MM.1S (cell line): ENCODE measurements around the gene RASGRP2.

Experiments used
- DNase-seq: peaks from one replicate; pipeline ENCODE4 v3.0.0-alpha.2; 2015
- H2AFZ ChIP-seq: fragments of 300-600 bp; sonication (generic); 2 replicates; pipeline ENCODE4 v1.6.0; 2016; ENCODE audit warnings: antibody characterized with exemption, low read length
- H3F3A ChIP-seq: fragments of 300-600 bp; sonication (generic); 2 replicates; pipeline ENCODE4 v1.6.1; 2016; ENCODE audit warnings: mild to moderate bottlenecking, antibody characterized with exemption, low read length, moderate library complexity, mixed read lengths; ENCODE audit not compliant: insufficient read depth
- H3K27ac ChIP-seq: fragments of 300-600 bp; sonication (generic); 2 replicates; pipeline ENCODE4 v1.5.1; 2016; ENCODE audit warnings: mild to moderate bottlenecking, low read length
- H3K27me3 ChIP-seq: fragments of 300-600 bp; sonication (generic); replicated peaks from 2 replicates; pipeline ENCODE4 v1.6.0; 2016; ENCODE audit warnings: low read length; ENCODE audit not compliant: insufficient read depth
- H3K36me3 ChIP-seq: fragments of 300-600 bp; sonication (generic); replicated peaks from 2 replicates; pipeline ENCODE4 v1.6.1; 2016; ENCODE audit warnings: mild to moderate bottlenecking, low read length, mixed read lengths; ENCODE audit not compliant: insufficient read depth
- H3K4me1 ChIP-seq: fragments of 300-600 bp; sonication (generic); 2 replicates; pipeline ENCODE4 v1.6.1; 2016; ENCODE audit warnings: low read length, mixed read lengths
- H3K4me2 ChIP-seq: fragments of 300-600 bp; sonication (generic); 2 replicates; pipeline ENCODE4 v1.6.0; 2016; ENCODE audit warnings: low read depth, low read length
- H3K4me3 ChIP-seq: fragments of 300-600 bp; sonication (generic); 2 replicates; pipeline ENCODE4 v1.5.1; 2016; ENCODE audit warnings: low read length, mixed read lengths
- H3K79me2 ChIP-seq: fragments of 300-600 bp; sonication (generic); 2 replicates; pipeline ENCODE4 v1.6.1; 2016; ENCODE audit warnings: mixed run types, low read length, mixed read lengths
- H3K9ac ChIP-seq: fragments of 300-600 bp; sonication (generic); 2 replicates; pipeline ENCODE4 v1.6.1; 2016; ENCODE audit warnings: low read length, mixed read lengths
- H3K9me2 ChIP-seq: fragments of 300-600 bp; sonication (generic); replicated peaks from 2 replicates; pipeline ENCODE4 v1.6.1; 2016; ENCODE audit warnings: mild to moderate bottlenecking, low read length, mixed read lengths; ENCODE audit not compliant: insufficient read depth
- H3K9me3 ChIP-seq: fragments of 300-600 bp; sonication (generic); replicated peaks from 2 replicates; pipeline ENCODE4 v1.6.1; 2016; ENCODE audit warnings: mild to moderate bottlenecking, low read length, mixed read lengths; ENCODE audit not compliant: insufficient read depth
- H4K20me1 ChIP-seq: fragments of 300-600 bp; sonication (generic); 2 replicates; pipeline ENCODE4 v1.6.1; 2016; ENCODE audit warnings: mild to moderate bottlenecking, low read length, moderate library complexity, mixed read lengths; ENCODE audit not compliant: insufficient read depth
- EZH2 ChIP-seq: fragments of 300-600 bp; sonication (generic); optimal IDR thresholded peaks from 2 replicates; pipeline ENCODE3; 2017; ENCODE audit warnings: low read depth, mild to moderate bottlenecking, antibody characterized with exemption, low read length, mixed read lengths
- EZH2phosphoT487 ChIP-seq: fragments of 300-600 bp; sonication (generic); IDR thresholded peaks from 2 replicates; pipeline ENCODE4 v1.6.1; 2018; ENCODE audit warnings: antibody characterized with exemption, low read length
- TF ChIP-seq, protein P1 (sequence below): fragments of 300-600 bp; sonication (generic); IDR thresholded peaks from 2 replicates; pipeline ENCODE4 v1.5.1; 2016; ENCODE audit warnings: antibody characterized with exemption, low read length, mixed read lengths

RASGRP2 gene

DNA sequence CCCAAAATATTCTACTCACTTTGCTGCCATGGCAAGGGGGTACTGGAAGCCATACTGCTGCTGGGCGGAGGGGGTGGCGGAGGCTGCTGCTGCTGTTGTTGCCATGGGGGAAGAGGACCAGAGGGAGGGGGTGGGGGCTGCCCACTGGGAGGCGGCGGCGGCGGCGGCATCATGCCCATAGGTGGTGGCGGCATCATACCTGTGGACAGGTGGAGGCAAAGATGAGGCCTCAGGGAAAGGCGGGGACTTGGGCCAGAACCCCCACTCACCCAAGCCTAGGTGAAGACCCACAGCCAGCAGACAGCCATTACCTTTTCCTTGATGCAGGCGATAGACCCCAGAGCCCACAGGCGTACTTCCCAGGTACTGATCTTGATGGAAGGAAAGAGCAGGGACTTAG is 22.9 kb upstream of the RASGRP2 start:
- no peak for DNase-seq
- Histone ChIP-seq H2AFZ (no peak overlapping the region), H4K20me1 (peaks cover 32% of the 10 kb centered on the region), H3K4me1 (no peaks in the 10 kb centered on the region), H3K79me2 (peaks cover 52% of the 10 kb centered on the region), H3K4me3 (no peak overlapping the region), H3K27ac (no peak overlapping the region), H3F3A (peaks cover 34% of the 10 kb centered on the region), H3K27me3 (no peaks in the 10 kb centered on the region), H3K9me3 (no peaks in the 10 kb centered on the region), H3K9ac (no peak overlapping the region), H3K9me2 (no peaks in the 10 kb centered on the region), H3K4me2 (no peak overlapping the region), H3K36me3 (peaks cover 55% of the 10 kb centered on the region)
- TF ChIP-seq EZH2phosphoT487 (no peak), EZH2 (no peak)
- TF ChIP-seq, protein P1, sequence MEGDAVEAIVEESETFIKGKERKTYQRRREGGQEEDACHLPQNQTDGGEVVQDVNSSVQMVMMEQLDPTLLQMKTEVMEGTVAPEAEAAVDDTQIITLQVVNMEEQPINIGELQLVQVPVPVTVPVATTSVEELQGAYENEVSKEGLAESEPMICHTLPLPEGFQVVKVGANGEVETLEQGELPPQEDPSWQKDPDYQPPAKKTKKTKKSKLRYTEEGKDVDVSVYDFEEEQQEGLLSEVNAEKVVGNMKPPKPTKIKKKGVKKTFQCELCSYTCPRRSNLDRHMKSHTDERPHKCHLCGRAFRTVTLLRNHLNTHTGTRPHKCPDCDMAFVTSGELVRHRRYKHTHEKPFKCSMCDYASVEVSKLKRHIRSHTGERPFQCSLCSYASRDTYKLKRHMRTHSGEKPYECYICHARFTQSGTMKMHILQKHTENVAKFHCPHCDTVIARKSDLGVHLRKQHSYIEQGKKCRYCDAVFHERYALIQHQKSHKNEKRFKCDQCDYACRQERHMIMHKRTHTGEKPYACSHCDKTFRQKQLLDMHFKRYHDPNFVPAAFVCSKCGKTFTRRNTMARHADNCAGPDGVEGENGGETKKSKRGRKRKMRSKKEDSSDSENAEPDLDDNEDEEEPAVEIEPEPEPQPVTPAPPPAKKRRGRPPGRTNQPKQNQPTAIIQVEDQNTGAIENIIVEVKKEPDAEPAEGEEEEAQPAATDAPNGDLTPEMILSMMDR: no peak

GRCh38 chr11:64765851-64766665 is 22.1 kb upstream of the RASGRP2 start:
- Histone ChIP-seq H3K4me3 (no peak overlapping the region), H2AFZ (no peak overlapping the region), H3K9ac (no peak overlapping the region), H3K9me2 (no peaks in the 10 kb centered on the region), H3K36me3 (peaks cover 49% of the 10 kb centered on the region), H3K4me2 (no peak overlapping the region), H3K9me3 (no peaks in the 10 kb centered on the region), H3K79me2 (peaks cover 44% of the 10 kb centered on the region), H3F3A (peaks cover 37% of the 10 kb centered on the region), H3K4me1 (no peaks in the 10 kb centered on the region), H4K20me1 (peaks cover 24% of the 10 kb centered on the region), H3K27ac (no peak overlapping the region), H3K27me3 (no peaks in the 10 kb centered on the region)
- TF ChIP-seq EZH2phosphoT487: no peak
- TF ChIP-seq, protein P1: no peak
- no peak for TF ChIP-seq EZH2
- DNase-seq: no peak

DNA sequence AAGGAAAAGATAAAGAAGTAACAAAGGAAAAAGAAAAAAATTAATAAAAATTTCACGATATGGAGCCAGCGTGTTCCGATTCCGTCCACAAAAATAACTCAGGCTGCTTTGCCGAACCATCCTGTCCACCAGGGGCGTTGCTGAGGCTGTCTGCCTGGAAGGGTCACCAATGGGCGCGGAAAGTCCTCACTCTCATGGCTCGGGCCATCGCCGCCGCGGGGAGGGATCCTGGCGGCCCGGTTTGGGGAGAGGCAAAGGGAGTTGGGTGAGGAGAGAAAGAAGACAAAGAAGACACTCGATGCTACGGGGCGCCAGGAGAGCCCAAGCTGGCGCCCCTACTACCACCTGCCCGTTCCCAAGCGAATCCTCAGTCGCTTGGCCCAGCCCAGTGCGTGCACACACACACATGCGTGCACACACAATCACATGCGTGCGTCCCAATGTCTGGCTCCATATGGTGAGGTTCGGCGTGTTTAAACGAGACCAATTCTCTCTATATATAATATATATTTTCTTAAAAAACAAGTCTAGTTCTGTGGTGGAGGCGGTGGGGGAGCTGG is 21.4 kb upstream of the RASGRP2 start:
- Histone ChIP-seq H3F3A (peaks cover 42% of the 10 kb centered on the region), H3K4me2 (no peak overlapping the region), H3K79me2 (peaks cover 37% of the 10 kb centered on the region), H3K9me2 (no peaks in the 10 kb centered on the region), H3K4me1 (no peaks in the 10 kb centered on the region), H3K4me3 (no peak overlapping the region), H3K9me3 (no peaks in the 10 kb centered on the region), H3K27me3 (no peaks in the 10 kb centered on the region), H3K9ac (no peak overlapping the region), H3K27ac (no peak overlapping the region), H4K20me1 (peaks cover 19% of the 10 kb centered on the region), H2AFZ (no peak overlapping the region), H3K36me3 (peaks cover 42% of the 10 kb centered on the region)
- no peak for DNase-seq
- TF ChIP-seq EZH2: no peak
- TF ChIP-seq EZH2phosphoT487: no peak
- TF ChIP-seq, protein P1: no peak
